ENCODE measurements around the gene DPP6.

- TF ChIP-seq, protein P1, sequence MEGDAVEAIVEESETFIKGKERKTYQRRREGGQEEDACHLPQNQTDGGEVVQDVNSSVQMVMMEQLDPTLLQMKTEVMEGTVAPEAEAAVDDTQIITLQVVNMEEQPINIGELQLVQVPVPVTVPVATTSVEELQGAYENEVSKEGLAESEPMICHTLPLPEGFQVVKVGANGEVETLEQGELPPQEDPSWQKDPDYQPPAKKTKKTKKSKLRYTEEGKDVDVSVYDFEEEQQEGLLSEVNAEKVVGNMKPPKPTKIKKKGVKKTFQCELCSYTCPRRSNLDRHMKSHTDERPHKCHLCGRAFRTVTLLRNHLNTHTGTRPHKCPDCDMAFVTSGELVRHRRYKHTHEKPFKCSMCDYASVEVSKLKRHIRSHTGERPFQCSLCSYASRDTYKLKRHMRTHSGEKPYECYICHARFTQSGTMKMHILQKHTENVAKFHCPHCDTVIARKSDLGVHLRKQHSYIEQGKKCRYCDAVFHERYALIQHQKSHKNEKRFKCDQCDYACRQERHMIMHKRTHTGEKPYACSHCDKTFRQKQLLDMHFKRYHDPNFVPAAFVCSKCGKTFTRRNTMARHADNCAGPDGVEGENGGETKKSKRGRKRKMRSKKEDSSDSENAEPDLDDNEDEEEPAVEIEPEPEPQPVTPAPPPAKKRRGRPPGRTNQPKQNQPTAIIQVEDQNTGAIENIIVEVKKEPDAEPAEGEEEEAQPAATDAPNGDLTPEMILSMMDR (IDR thresholded peaks at IDR 0.05) = no peak
- TF ChIP-seq EZH2 (IDR thresholded peaks at IDR 0.05) = no peak
- TF ChIP-seq EZH2phosphoT487 (IDR thresholded peaks at IDR 0.05) = no peak
These were observed 725.3 kb downstream of the DPP6 start for GRCh38 chr7:154777489-154777888.

All from neural progenitor cell (in vitro differentiated cells).